HG03342 (cell line): ENCODE results near the gene EDAR.

ENCODE experiments used
- ATAC-seq: cut with Tn5 transposase; IDR thresholded peaks from one replicate; pipeline ENCODE4 v1.9.1; 2021; ENCODE audit warnings: mild to moderate bottlenecking, moderate library complexity; ENCODE audit not compliant: unreplicated experiment

The EDAR gene

GRCh38 chr2:108988796-108989713, at the start of gene EDAR:
EDAR (minus strand) TSS chr2:108989220; CDS start chr2:108931014, 58,206 bp downstream.
- no peak for ATAC-seq

GRCh38 chr2:109033171-109033570, 44.2 kb upstream of the EDAR start:
- ATAC-seq = no peak

GRCh38 chr2:109032229-109032820, 43.3 kb upstream of the EDAR start:
- ATAC-seq = no peak

GRCh38 chr2:109031476-109032228, 42.6 kb upstream of the EDAR start:
- peak; percentile 71 for ATAC-seq

DNA sequence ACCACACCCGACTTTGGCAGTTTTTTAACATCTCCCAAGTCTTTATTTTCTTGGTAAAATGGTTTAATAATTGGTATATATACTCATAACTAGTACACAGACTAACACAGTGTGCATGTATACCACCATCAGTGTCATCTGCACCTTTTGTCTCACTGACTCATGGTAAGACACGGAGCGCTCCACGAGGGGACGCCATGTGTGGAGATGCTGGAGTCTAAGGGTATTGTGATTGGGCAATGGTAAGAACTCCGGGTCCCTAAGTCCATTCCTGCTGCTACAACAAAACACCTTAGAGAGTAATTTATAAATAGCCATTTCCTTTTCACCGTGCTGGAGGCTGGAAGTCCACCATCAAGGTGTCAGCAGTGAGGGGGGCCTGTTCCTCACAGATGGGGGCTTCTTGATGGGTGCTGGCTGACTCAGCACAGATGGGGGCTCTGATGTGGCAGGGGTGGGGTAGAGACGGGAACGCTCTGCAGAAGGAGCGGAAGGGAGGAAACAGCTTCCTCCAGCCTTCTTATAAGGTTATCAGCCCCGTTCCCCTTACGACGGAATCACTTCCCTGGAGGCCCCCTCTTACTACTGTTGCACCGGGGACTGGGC, 42.0 kb upstream of the EDAR start:
- no peak for ATAC-seq

- ATAC-seq = no peak
Measured at GRCh38 chr2:109029490-109030201, 40.6 kb upstream of the EDAR start.

DNA sequence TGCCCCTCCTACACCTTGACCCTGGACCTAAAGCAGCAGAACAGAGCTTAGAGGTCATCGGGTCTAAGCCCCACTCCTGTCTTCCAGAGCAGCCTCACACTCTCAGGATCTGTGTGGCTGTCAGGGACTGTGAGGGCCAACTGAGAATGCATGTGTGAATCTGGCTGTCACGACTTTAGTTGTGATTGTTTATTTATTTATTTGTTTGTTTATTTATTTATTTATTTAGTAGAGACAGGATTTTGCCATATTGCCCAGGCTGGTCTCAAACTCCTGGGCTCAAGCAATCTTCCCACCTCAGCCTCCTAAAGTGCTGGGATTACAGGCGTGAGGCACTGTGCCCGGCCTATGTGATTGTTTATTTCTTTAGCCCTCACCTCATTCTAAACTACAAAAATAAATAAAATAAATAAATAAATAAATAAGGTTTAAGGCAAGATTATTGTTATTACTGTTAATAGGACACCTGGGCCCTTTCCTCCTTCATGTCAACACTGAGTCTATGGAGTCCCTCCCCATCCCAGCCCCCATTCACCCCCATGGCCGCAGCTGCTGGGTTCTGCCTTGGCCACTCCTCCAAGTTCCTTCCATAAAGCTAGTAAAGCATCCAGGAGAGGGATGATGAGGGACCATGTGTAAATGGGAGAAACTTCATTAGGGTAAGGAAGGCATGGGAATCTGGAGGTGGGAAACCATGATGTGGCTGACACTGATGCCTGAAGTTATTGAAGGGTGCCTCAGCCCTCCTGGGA, 39.9 kb upstream of the EDAR start:
- no peak for ATAC-seq

GRCh38 chr2:109028277-109028676, 39.3 kb upstream of the EDAR start:
- no peak for ATAC-seq

- no peak for ATAC-seq
Measured at GRCh38 chr2:109027702-109028101, 38.7 kb upstream of the EDAR start.

- ATAC-seq = no peak
Measured at GRCh38 chr2:109024477-109024876, 35.5 kb upstream of the EDAR start.

DNA sequence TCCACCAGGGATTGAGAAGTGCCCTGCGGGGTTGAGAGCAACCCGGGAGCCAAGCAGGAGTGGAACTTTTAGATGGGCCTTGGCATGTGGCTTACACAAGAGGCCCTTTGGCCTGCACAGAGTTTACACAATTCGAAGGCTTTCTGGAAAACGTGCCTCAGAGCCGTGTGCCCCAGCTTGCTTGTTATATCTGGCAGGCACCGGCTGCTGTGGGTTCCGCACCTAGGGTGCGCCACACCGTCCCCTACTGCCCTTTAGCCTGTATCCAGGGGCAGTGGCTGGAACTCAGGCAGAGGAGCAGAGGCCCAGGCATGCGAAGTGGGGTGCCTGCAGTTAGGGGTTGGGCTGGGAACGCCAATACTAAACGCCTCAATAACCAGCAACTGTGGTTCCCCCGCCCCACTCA, 32.9 kb upstream of the EDAR start:
- ATAC-seq = no peak

DNA sequence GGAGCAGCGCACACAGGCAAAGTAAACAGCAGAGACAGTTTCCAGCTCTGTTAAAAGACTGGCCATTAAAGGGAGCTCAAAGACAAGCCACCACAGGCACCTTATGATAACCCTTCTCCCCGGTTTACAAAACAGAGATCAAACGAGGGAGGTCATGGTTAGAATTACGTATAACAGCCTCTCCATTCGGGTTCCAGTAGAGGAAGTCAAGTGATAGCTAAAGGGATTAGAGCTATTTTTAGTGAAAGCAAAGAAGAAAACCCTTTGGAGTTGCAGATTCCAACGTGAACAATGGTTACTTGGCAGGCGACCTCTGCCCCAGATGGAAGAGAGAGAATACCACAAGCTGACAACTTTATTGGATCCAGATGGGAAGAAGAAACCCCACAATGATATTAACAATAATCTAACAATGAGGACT, 31.2 kb upstream of the EDAR start:
- ATAC-seq = no peak

DNA sequence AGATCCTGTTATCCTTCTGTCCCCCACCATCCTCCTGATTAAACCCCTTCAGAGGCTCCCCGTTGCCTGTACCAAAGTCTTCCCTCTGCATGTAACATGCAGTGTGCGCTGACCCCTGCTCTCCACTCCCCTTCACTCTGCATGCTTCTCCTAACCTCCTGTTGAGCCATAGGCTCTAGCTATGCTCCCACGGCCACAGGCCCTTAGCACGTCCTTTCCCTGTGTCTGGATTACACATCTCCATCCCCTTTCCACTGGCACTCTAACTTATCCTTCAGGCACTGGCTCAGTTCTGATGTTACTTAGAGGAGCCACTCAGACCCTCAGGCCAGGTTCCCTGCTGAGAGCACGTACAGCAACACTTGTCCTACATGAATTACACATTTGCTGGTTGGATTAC, 29.4 kb upstream of the EDAR start:
- ATAC-seq = no peak

DNA sequence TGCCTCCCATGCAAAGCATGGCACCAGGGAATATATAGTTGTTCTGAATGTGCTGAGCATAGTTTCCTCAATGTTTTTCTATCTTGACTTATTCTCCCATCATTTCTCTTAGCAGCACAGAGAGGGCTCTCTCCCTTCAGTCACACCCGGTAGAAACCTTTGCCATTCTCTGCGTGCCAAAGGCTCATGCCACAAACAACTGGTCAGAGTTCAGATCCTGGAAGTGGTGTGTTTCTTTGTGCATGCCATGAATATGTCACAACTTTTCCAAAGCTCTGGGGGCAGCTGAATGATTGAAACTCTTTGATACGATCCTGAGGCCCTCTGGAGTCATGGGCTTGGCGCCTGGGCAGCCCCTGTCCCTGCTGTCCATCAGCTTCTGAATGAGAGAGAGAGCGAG, 28.0 kb upstream of the EDAR start:
- no peak for ATAC-seq

DNA sequence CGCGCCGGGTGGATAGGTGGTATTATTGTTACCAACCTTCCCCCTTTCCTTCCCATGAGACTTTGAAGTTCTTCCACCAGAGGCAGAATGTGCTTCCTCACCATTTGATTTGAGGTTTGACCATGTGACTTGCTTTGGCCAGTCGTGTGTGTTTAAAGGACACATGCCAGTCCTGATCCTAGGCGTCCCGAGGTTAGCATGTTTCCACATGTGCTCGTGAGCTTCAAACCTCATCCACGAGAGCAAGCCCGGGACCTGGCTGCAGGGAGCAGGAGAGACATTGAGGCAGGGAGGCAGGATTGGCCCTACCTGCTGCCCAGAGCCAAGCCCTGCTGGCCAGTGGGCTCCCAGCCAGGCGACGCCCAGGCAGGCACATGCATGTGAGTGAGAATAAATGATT, 27.4 kb upstream of the EDAR start:
- no peak for ATAC-seq

- no peak for ATAC-seq
Measured at GRCh38 chr2:109014476-109014875, 25.5 kb upstream of the EDAR start.

- ATAC-seq = no peak
Measured at GRCh38 chr2:109013051-109013450, 24.0 kb upstream of the EDAR start.

GRCh38 chr2:109009920-109010610, 21.0 kb upstream of the EDAR start:
- no peak for ATAC-seq

- no peak for ATAC-seq
Measured at GRCh38 chr2:109006971-109007370, 18.0 kb upstream of the EDAR start.
